ENCODE results near the gene DHX8. TPM values are rescaled to one million over a fixed set of nuclear protein-coding genes. Genes with fewer than 3 reads are reported as not detected.

Gene DHX8
- total RNA-seq, 3 donors from 2014 or later: 41.0 to 54.7 (median 46.9) TPM

DNA sequence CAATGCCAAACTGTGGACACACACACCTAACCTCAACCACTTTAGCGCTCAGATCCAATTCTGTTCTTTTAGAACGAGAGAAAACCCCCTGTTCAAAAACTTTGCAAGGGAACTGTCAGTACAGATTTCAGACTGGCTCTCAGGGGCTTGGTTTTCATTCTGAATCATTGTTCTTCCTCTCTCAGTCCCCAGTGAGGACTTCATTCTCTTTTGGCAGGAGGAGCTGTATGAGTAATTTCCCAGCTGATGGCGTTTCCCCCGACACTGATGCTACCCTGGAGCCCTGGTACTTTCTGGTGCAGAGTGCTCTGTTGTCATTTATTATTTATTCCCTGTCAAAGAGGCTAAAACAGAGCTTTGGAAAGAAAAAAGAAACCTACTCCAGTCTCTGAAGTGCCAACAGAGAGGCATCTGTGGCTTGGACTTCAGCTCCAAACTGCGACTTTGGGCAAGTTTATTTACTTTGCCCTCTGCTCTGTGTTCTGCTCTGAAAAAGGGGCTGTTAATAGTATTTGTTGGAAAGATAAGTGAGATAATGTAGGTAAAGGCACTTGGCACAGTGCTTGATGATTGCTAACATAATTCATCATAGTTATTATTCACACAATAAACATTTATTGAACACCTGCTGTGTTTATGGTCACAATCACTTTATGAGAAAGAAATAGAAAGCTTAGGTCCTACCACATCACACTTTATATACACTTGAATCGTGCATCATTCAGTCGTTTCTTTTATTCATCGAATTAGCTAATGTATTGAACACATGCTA lies 34.0 kb downstream of the DHX8 start:
- no peaks in the 10 kb centered on the region for H3K4me1 ChIP-seq (ENCODE audit: low read depth)
- DNase-seq (no peak), ATAC-seq (no peak)
- intact Hi-C loops (cut with DNase I, micrococcal nuclease): no loop called here
- no peak overlapping the region for H3K4me3 ChIP-seq
- no peaks in the 10 kb centered on the region for H3K9me3 ChIP-seq
- TF ChIP-seq, protein P1, sequence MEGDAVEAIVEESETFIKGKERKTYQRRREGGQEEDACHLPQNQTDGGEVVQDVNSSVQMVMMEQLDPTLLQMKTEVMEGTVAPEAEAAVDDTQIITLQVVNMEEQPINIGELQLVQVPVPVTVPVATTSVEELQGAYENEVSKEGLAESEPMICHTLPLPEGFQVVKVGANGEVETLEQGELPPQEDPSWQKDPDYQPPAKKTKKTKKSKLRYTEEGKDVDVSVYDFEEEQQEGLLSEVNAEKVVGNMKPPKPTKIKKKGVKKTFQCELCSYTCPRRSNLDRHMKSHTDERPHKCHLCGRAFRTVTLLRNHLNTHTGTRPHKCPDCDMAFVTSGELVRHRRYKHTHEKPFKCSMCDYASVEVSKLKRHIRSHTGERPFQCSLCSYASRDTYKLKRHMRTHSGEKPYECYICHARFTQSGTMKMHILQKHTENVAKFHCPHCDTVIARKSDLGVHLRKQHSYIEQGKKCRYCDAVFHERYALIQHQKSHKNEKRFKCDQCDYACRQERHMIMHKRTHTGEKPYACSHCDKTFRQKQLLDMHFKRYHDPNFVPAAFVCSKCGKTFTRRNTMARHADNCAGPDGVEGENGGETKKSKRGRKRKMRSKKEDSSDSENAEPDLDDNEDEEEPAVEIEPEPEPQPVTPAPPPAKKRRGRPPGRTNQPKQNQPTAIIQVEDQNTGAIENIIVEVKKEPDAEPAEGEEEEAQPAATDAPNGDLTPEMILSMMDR (IDR thresholded peaks at IDR 0.05): no peak
- no peaks in the 10 kb centered on the region for H3K36me3 ChIP-seq (ENCODE audit: low read depth)

DNA sequence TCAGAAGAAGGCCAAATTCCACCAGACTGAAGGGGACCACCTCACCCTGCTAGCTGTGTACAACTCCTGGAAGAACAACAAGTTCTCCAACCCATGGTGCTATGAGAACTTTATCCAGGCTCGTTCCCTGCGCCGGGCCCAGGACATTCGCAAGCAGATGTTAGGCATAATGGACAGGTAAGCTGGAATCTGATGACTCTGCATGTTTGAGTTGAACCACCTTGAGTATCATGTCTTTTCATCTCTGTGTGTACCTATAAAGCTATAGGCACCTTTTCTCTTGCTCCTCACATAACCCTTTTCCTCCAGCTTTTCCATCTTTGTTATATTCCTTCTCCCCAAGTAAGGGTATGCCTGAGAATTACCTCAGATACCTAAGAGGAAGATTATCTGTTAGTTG lies 37.6 kb downstream of the DHX8 start:
- H3K36me3 ChIP-seq (ENCODE audit: low read depth): peaks cover 8% of the 10 kb centered on the region
- ATAC-seq: no peak

DNA sequence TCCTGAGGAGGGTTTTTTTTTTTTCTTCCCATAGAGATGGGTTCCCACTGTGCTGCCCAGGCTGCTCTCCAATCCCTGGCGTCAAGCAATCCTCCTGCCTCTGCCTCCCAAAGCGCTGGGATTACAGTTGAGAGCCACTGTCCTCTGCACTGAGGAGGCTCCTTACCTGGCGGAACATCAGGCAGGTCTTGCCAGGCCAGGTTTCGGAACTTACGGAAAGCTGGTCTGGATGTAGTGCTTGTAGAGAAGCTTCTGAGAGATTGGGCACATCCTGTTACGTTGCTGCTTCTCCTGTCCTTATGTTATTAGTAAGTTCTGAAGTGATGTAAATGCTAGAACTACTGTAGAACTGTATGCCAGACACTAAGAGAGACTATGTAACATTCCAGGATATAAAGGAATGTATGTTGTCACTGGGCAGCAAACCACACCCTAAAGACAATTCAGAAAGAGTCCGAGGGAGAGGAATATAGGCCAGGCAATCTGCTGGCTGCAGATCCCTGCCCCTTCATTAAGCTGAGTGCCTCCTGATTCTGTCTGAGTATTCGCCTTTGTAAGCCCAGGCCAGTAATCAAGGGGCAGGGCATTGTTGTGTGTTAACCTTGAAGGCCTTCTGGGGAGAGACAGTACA lies 41.3 kb downstream of the DHX8 start:
- H3K4me1 ChIP-seq (ENCODE audit: low read depth): peaks cover 11% of the 10 kb centered on the region
- peaks cover 8% of the 10 kb centered on the region for H3K36me3 ChIP-seq (ENCODE audit: low read depth)
- no peaks in the 10 kb centered on the region for H3K9me3 ChIP-seq
- DNase-seq: no peak
- ATAC-seq: no peak
- no peak overlapping the region for H3K4me3 ChIP-seq
- TF ChIP-seq, protein P1 (IDR thresholded peaks at IDR 0.05): no peak
- intact Hi-C loops (cut with DNase I, micrococcal nuclease): no loop called here

More for the DNA sequence above, 37.6 kb downstream of the DHX8 start:
- H3K9me3 ChIP-seq: no peaks in the 10 kb centered on the region
- DNase-seq: no peak
- intact Hi-C loops (cut with DNase I, micrococcal nuclease): no loop called here
- no peak overlapping the region for H3K4me3 ChIP-seq
- TF ChIP-seq, protein P1 (IDR thresholded peaks at IDR 0.05): no peak
- H3K4me1 ChIP-seq (ENCODE audit: low read depth): no peaks in the 10 kb centered on the region

DNA sequence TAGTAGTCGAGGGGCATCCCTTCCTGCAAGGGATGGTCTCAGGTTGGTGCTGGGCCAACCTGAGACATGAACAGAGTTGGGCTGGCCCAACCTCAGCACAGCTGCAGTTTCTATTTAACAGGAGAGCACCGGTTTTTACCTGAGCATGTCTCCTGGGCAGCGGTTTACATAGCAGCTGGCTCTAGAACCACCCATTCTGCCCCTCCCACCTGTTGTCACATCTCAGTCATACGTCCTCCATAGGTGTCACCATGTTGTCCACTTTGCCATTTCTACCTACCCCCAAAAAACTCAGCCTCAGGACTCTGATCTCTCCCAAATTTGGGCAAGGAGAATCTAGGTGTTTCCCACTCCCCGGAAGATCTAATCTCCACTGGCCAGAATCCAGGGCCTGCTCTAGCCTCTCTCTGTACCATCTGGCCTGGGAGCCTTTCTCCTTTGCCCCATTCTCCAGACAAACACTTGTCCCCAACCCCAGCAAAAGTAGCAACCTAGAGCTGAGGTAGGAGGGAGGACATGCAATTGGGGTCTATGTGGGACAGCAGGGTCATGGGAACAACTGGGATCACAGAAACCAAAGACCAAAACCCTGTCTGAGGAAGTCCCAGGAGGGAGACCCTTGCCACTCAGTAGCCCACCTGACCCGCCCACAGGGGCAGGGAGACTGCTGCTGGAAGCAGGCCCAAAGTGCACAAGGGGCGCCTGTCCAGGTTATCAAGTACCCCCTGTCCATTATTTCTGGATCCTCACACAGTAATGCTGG lies 43.3 kb downstream of the DHX8 start:
- ATAC-seq: no peak
- DNase-seq: no peak
- Histone ChIP-seq H3K4me3 (no peak overlapping the region), H3K9me3 (no peaks in the 10 kb centered on the region), H3K36me3 (ENCODE audit: low read depth) (peaks cover 8% of the 10 kb centered on the region), H3K4me1 (ENCODE audit: low read depth) (peaks cover 12% of the 10 kb centered on the region)
- TF ChIP-seq, protein P1 (IDR thresholded peaks at IDR 0.05): no peak
- intact Hi-C loops (cut with DNase I, micrococcal nuclease): no loop called here

DNA sequence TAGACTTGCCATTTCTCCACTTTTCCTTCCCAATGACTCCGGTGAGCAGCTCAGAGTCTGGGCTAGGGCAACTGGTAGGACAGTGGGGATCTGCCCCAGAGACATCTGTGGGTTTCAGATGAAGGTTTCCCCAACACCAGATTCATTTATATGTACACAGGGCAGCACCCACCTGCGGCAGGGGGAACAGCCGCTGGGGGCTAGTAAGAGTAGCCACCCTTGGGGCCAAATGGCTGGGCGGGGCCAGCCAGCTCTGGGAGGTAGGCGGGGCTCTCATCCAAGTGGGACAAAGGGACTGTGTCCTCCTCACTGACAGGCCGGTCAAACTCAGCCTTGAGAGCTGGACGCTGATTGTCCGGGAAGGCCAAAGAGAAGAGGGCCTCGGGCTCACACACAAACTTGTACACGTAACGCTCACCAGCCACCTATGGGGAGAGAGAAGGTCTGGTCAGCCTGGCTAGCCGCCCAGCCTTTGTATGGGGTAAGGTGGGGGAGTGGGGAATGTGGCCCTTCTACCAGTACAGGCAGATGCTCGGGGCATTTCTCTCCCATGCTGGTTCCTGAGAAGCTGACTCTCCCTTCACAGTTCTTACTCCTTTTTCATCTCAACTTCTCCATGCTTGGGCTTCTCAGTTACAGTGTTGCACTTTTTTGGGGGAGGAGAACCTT lies 44.7 kb downstream of the DHX8 start:
- peaks cover 8% of the 10 kb centered on the region for H3K36me3 ChIP-seq (ENCODE audit: low read depth)

More for the DNA sequence above, 44.7 kb downstream of the DHX8 start:
- Histone ChIP-seq H3K4me1 (ENCODE audit: low read depth) (peaks cover 19% of the 10 kb centered on the region), H3K9me3 (no peaks in the 10 kb centered on the region), H3K4me3 (no peak overlapping the region)
- TF ChIP-seq, protein P1 (IDR thresholded peaks at IDR 0.05): no peak
- intact Hi-C loops (cut with DNase I, micrococcal nuclease): no loop called here
- peak; percentile 33 for ATAC-seq
- DNase-seq: peak in 2 of 3 donors; percentile 58 to 64
